Muscle layer of colon (tissue), 2 donors: ENCODE measurements around the gene CACNA1I.

Experiments
- H3K27ac ChIP-seq: one replicate; pipeline ENCODE4 v1.7.0; 2013; ENCODE audit warnings: low read depth, mild to moderate bottlenecking, low read length, moderate library complexity
- H3K27me3 ChIP-seq, 2 donors: one replicate each; pipeline ENCODE4 v1.7.0; 2013; ENCODE audit warnings: low read length in 2 of 2, mild to moderate bottlenecking in 2 of 2; ENCODE audit not compliant: insufficient read depth in 2 of 2, control insufficient read depth in 1 of 2
- H3K36me3 ChIP-seq: one replicate; pipeline ENCODE4 v1.7.0; 2013; ENCODE audit warnings: mild to moderate bottlenecking, low read length; ENCODE audit not compliant: insufficient read depth
- H3K4me1 ChIP-seq: one replicate; pipeline ENCODE4 v1.7.0; 2013; ENCODE audit warnings: mild to moderate bottlenecking, low read length; ENCODE audit not compliant: insufficient read depth
- H3K4me3 ChIP-seq, 2 donors: one replicate each; pipeline ENCODE4 v1.7.0; 2013; ENCODE audit warnings: low read length in 2 of 2, low read depth in 1 of 2, mild to moderate bottlenecking in 1 of 2, moderate library complexity in 1 of 2
- H3K9ac ChIP-seq: one replicate; pipeline ENCODE4 v1.7.0; 2013; ENCODE audit warnings: low read length
- H3K9me3 ChIP-seq: one replicate; pipeline ENCODE4 v1.7.0; 2013; ENCODE audit warnings: mild to moderate bottlenecking, low read length
- donor health status: abdominal sarcoma.
- donor health status: Adenocarcinoma of cecum.

CACNA1I gene

GRCh38 chr22:39574779-39575551 lies 4.4 kb downstream of the CACNA1I start:
- no peaks in the 10 kb centered on the region for H3K9me3 ChIP-seq
- no peak overlapping the region for H3K9ac ChIP-seq
- H3K4me3 ChIP-seq, result no peak overlapping the region
- no peak overlapping the region for H3K27ac ChIP-seq
- peaks cover 0 to 5% of the 10 kb centered on the region in 2 donors for H3K27me3 ChIP-seq
- H3K36me3 ChIP-seq, result no peaks in the 10 kb centered on the region
- H3K4me1 ChIP-seq, result no peaks in the 10 kb centered on the region

DNA sequence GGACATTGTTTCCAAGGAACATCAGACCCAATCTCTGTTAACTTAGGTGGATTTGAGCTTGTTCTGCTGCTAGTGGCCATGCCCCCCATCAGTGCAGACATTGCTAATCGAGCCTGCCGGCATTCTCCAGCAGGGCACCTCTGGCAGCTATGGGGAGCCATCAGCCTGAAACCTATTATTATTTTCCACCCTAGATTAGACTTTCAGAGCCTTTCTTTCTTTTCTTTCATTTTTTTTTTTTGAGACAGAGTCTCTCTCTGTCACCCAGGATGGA lies 4.9 kb downstream of the CACNA1I start:
- no peak overlapping the region for H3K27ac ChIP-seq
- no peaks in the 10 kb centered on the region for H3K9me3 ChIP-seq
- H3K27me3 ChIP-seq, result peaks cover 0 to 5% of the 10 kb centered on the region in 2 donors
- no peak overlapping the region for H3K4me3 ChIP-seq
- H3K36me3 ChIP-seq, result no peaks in the 10 kb centered on the region
- no peak overlapping the region for H3K9ac ChIP-seq
- no peaks in the 10 kb centered on the region for H3K4me1 ChIP-seq

GRCh38 chr22:39576027-39576426 lies 5.5 kb downstream of the CACNA1I start:
- Histone ChIP-seq H3K27ac (no peak overlapping the region), H3K9ac (no peak overlapping the region), H3K4me1 (no peaks in the 10 kb centered on the region), H3K4me3 (no peak overlapping the region), H3K36me3 (no peaks in the 10 kb centered on the region), H3K27me3 (peaks cover 0 to 5% of the 10 kb centered on the region in 2 donors), H3K9me3 (no peaks in the 10 kb centered on the region)

DNA sequence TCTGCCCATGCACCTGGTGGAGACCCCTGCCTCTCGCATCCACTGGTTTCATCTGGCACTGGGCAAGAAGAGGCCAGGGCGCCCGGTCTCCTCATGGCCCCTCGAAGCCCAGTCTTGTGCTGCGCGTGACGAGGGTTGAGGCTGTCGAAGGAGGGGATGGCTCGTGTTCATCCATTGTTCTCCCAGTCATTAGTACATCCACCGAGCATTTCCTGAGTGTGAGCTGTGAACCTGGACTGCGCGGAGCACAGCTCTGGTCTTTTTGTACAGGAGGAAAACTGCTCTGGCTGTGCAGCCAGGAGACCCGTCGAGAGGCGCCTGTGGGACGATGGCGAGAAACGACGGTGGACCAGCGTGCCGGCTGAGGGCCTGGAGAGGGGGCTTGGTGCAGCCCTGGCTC lies 6.8 kb downstream of the CACNA1I start:
- H3K9me3 ChIP-seq, result no peaks in the 10 kb centered on the region
- no peaks in the 10 kb centered on the region for H3K36me3 ChIP-seq
- no peaks in the 10 kb centered on the region for H3K4me1 ChIP-seq
- H3K9ac ChIP-seq, result no peak overlapping the region
- H3K4me3 ChIP-seq, result no peak overlapping the region
- no peak overlapping the region for H3K27ac ChIP-seq
- no peaks in the 10 kb centered on the region for H3K27me3 ChIP-seq

- H3K27me3 ChIP-seq, result no peaks in the 10 kb centered on the region
- H3K9me3 ChIP-seq, result no peaks in the 10 kb centered on the region
- no peak overlapping the region for H3K9ac ChIP-seq
- H3K4me3 ChIP-seq, result no peak overlapping the region
- no peaks in the 10 kb centered on the region for H3K4me1 ChIP-seq
- no peaks in the 10 kb centered on the region for H3K36me3 ChIP-seq
- no peak overlapping the region for H3K27ac ChIP-seq
These were observed 7.3 kb downstream of the CACNA1I start for GRCh38 chr22:39577900-39578299.

DNA sequence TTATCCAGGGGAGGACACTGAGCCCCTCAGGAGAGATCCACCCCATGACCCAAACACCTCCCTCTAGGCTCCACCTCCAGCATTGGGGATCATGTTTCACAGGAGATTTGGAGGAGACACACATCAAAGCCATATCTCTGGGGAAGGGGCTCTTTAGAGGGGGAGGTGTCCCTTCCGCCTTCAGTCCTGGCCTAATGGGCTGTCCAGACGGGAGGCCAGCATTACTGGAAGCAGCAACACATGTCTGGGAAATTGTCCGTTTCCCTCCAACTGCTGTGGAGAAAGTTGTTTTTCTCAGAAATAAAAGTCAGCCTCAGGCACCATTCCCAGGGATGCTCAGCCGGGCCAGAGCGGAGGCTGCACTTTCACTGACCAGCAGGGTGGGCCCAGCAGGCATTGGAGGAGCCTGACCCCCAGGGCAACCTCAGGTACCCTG lies 9.5 kb downstream of the CACNA1I start:
- Histone ChIP-seq H3K36me3 (no peaks in the 10 kb centered on the region), H3K4me1 (no peaks in the 10 kb centered on the region), H3K4me3 (no peak overlapping the region), H3K27me3 (no peaks in the 10 kb centered on the region), H3K9ac (no peak overlapping the region), H3K27ac (no peak overlapping the region), H3K9me3 (no peaks in the 10 kb centered on the region)

- no peaks in the 10 kb centered on the region for H3K27me3 ChIP-seq
These were observed 10.2 kb downstream of the CACNA1I start for GRCh38 chr22:39580795-39581194.

GRCh38 chr22:39581303-39581702 lies 10.8 kb downstream of the CACNA1I start:
- H3K9me3 ChIP-seq, result no peaks in the 10 kb centered on the region
- H3K27me3 ChIP-seq, result no peaks in the 10 kb centered on the region
- no peak overlapping the region for H3K4me3 ChIP-seq
- H3K9ac ChIP-seq, result no peak overlapping the region
- no peaks in the 10 kb centered on the region for H3K36me3 ChIP-seq
- H3K27ac ChIP-seq, result no peak overlapping the region
- no peaks in the 10 kb centered on the region for H3K4me1 ChIP-seq

More at GRCh38 chr22:39580795-39581194, 10.2 kb downstream of the CACNA1I start:
- Histone ChIP-seq H3K4me3 (no peak overlapping the region), H3K9me3 (no peaks in the 10 kb centered on the region), H3K9ac (no peak overlapping the region), H3K27ac (no peak overlapping the region), H3K36me3 (no peaks in the 10 kb centered on the region), H3K4me1 (no peaks in the 10 kb centered on the region)

DNA sequence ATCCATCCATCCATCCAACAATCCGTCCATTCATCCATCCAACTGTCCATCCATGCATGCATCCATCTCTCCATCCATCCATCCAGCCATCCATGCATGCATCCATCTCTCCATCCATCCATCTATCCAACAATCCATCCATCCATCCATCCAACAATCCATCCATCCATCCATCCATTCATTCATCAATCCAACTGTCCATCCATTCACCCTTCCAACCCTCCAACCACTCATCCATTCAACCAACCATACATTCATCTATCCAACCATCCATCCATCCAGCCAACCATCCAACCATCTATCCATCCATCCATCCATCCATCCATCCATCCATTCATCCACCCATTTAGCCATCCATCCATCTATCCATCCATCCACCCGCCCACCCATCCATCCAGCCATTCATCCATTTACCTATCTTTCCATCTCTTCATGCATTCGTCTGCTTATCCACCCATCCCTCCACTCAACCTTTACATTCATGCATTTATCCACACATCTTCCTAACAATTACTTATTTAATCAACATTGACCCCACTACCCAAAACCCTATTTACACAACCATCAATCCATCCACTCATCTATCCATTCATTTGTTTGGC lies 12.6 kb downstream of the CACNA1I start:
- no peak overlapping the region for H3K4me3 ChIP-seq
- H3K27me3 ChIP-seq, result no peaks in the 10 kb centered on the region
- H3K36me3 ChIP-seq, result no peaks in the 10 kb centered on the region
- no peaks in the 10 kb centered on the region for H3K4me1 ChIP-seq
- no peaks in the 10 kb centered on the region for H3K9me3 ChIP-seq
- H3K27ac ChIP-seq, result no peak overlapping the region
- no peak overlapping the region for H3K9ac ChIP-seq

GRCh38 chr22:39589875-39590274 lies 19.3 kb downstream of the CACNA1I start:
- Histone ChIP-seq H3K27ac (no peak overlapping the region), H3K27me3 (peaks cover 0 to 12% of the 10 kb centered on the region in 2 donors), H3K9me3 (no peaks in the 10 kb centered on the region), H3K4me3 (no peak overlapping the region), H3K36me3 (no peaks in the 10 kb centered on the region), H3K4me1 (peaks cover 11% of the 10 kb centered on the region), H3K9ac (no peak overlapping the region)

DNA sequence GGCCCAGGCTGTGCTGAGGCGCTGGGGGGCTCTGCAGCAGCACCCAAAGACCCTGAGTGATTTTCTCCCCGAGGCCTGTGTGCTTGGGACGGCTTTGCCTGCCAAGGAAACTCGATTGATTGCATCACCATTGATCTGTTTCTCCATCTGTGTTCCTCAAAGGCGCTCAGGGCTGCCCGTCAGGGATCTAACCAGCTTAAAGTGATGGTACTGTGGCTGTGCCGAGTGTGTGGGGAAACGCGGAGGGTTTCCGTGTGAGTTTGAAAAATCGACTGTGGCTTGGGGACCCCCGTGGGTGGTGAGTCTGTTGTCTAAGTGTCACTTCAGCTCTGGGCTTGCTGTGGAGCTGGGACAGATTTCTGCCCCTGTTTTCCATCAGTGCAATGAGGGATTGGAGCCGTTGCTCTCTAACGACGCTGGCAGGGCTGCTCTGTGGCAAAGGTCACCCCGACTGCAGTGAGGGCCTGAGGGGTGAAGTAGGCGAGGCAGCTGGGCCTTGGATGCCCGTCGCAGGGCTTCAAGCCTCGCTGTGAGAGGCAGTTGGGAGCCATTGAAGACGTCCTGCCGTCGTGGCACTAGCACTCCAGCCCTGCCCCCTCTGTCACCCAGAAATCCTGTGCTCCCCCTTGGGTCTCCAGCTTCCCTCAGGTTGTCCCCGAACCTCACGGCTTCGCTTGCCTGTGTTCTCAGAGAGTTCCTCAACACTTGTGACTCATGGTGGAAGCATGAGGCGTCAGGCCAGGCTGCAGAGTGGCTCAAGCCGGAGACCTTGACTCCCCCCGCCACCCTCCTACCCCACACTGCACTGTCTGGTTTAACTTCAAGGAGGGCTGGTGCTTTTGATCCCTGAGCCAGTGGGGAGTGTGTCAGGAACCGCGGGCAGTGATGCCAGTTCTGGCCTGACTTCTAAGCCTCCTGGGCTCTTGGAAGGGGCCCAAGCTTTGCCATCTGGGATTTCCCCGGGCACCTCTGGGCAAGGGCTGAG lies 21.8 kb downstream of the CACNA1I start:
- H3K4me3 ChIP-seq, result no peak overlapping the region
- H3K36me3 ChIP-seq, result no peaks in the 10 kb centered on the region
- no peak overlapping the region for H3K27ac ChIP-seq
- no peaks in the 10 kb centered on the region for H3K9me3 ChIP-seq
- peaks cover 11% of the 10 kb centered on the region for H3K4me1 ChIP-seq
- H3K27me3 ChIP-seq, result peaks cover 0 to 19% of the 10 kb centered on the region in 2 donors
- no peak overlapping the region for H3K9ac ChIP-seq
